ENCODE measurements around the gene CTDP1. TPM values are rescaled to one million over a fixed set of nuclear protein-coding genes. Genes with fewer than 3 reads are reported as not detected.

CTDP1 gene
- polyA plus RNA-seq, 1 donor (not counting 4 experiments of a cell fraction or from before 2014, with no cell fraction given) = 9.2 TPM

GRCh38 chr18:79677840-79678239 lies 1.8 kb upstream of the CTDP1 start:
- H3K9me1 ChIP-seq (ENCODE audit: control insufficient read depth, extremely low read depth, insufficient read depth, low read length) = peaks cover 4% of the 10 kb centered on the region
- FAIRE-seq = no peak
- peak overlapping the region; percentile 89 for H3K4me2 ChIP-seq (ENCODE audit: control insufficient read depth, extremely low read depth, insufficient read depth, low read depth, low read length)
- H3K4me3 ChIP-seq (ENCODE audit: control insufficient read depth in 2 of 3, extremely low read depth in 1 of 3, insufficient read depth in 2 of 3, low read depth in 1 of 3, low read length in 3 of 3) = peak overlapping the region; percentile 63 to 94 (median 78)
- H4K20me1 ChIP-seq (ENCODE audit: control insufficient read depth, extremely low read depth, insufficient read depth, low read length) = peaks cover 21% of the 10 kb centered on the region
- peak overlapping the region; percentile 93 for H3K9ac ChIP-seq (ENCODE audit: control insufficient read depth, extremely low read depth, insufficient read depth, low read length)
- H3K4me1 ChIP-seq (ENCODE audit: control insufficient read depth, extremely low read depth, insufficient read depth, low read length) = peaks cover 24% of the 10 kb centered on the region
- TF ChIP-seq CTCF (optimal IDR thresholded peaks at IDR 0.05 in 1 of 3, IDR thresholded peaks at IDR 0.05 in 1 of 3, conservative IDR thresholded peaks at IDR 0.05 in 1 of 3; ENCODE audit: extremely low read depth in 1 of 3, insufficient read depth in 2 of 3, low read length in 3 of 3) (no peak), EZH2 (IDR thresholded peaks at IDR 0.05; ENCODE audit: low read length) (no peak)
- H3K9me3 ChIP-seq (ENCODE audit: control insufficient read depth, low read depth, low read length) = no peaks in the 10 kb centered on the region
- H3K36me3 ChIP-seq (ENCODE audit: control insufficient read depth in 2 of 2, extremely low read depth in 1 of 2, insufficient read depth in 2 of 2, low read length in 2 of 2) = peaks cover 8 to 14% of the 10 kb centered on the region in 2 experiments
- H3K79me2 ChIP-seq (ENCODE audit: control insufficient read depth, insufficient read depth, low read length) = peaks cover 43% of the 10 kb centered on the region
- no peak overlapping the region for H2AFZ ChIP-seq (ENCODE audit: control insufficient read depth, low read length)
- H3K27me3 ChIP-seq (ENCODE audit: control insufficient read depth, extremely low read depth, insufficient read depth, low read length) = no peaks in the 10 kb centered on the region
- no peak for DNase-seq (ENCODE audit: low read depth, low spot score)
- peak overlapping the region; percentile 95 for H3K27ac ChIP-seq (ENCODE audit: control insufficient read depth, insufficient read depth, low read length)
- dilution Hi-C loops (cut with MboI; ENCODE audit: extremely low pct_ligation_motif_present, low sequenced_read_pairs) = no loop called here

GRCh38 chr18:79678665-79679551 lies 695 bp upstream of the CTDP1 start:
- TF ChIP-seq EZH2 (IDR thresholded peaks at IDR 0.05; ENCODE audit: low read length) (no peak), CTCF (optimal IDR thresholded peaks at IDR 0.05 in 1 of 3, IDR thresholded peaks at IDR 0.05 in 1 of 3, conservative IDR thresholded peaks at IDR 0.05 in 1 of 3; ENCODE audit: extremely low read depth in 1 of 3, insufficient read depth in 2 of 3, low read length in 3 of 3) (no peak)
- peaks cover 8 to 18% of the 10 kb centered on the region in 2 experiments for H3K36me3 ChIP-seq (ENCODE audit: control insufficient read depth in 2 of 2, extremely low read depth in 1 of 2, insufficient read depth in 2 of 2, low read length in 2 of 2)
- H3K4me1 ChIP-seq (ENCODE audit: control insufficient read depth, extremely low read depth, insufficient read depth, low read length) = peaks cover 24% of the 10 kb centered on the region
- DNase-seq (ENCODE audit: low read depth, low spot score) (peak; percentile 87), FAIRE-seq (peak; percentile 90)
- no peaks in the 10 kb centered on the region for H3K27me3 ChIP-seq (ENCODE audit: control insufficient read depth, extremely low read depth, insufficient read depth, low read length)
- H3K4me2 ChIP-seq (ENCODE audit: control insufficient read depth, extremely low read depth, insufficient read depth, low read depth, low read length) = peak overlapping the region; percentile 89
- H4K20me1 ChIP-seq (ENCODE audit: control insufficient read depth, extremely low read depth, insufficient read depth, low read length) = peaks cover 21% of the 10 kb centered on the region
- peak overlapping the region; percentile 95 for H3K27ac ChIP-seq (ENCODE audit: control insufficient read depth, insufficient read depth, low read length)
- H3K79me2 ChIP-seq (ENCODE audit: control insufficient read depth, insufficient read depth, low read length) = peaks cover 54% of the 10 kb centered on the region
- peaks cover 4% of the 10 kb centered on the region for H3K9me1 ChIP-seq (ENCODE audit: control insufficient read depth, extremely low read depth, insufficient read depth, low read length)
- H2AFZ ChIP-seq (ENCODE audit: control insufficient read depth, low read length) = peak overlapping the region; percentile 97
- dilution Hi-C loops (cut with MboI; ENCODE audit: extremely low pct_ligation_motif_present, low sequenced_read_pairs) = no loop called here
- peak overlapping the region; percentile 63 to 94 (median 78) for H3K4me3 ChIP-seq (ENCODE audit: control insufficient read depth in 2 of 3, extremely low read depth in 1 of 3, insufficient read depth in 2 of 3, low read depth in 1 of 3, low read length in 3 of 3)
- no peaks in the 10 kb centered on the region for H3K9me3 ChIP-seq (ENCODE audit: control insufficient read depth, low read depth, low read length)
- H3K9ac ChIP-seq (ENCODE audit: control insufficient read depth, extremely low read depth, insufficient read depth, low read length) = peak overlapping the region; percentile 93

Measured in keratinocyte (primary cell).